ENCODE data around the gene SCO1.
"Not testable (repeated sequence)": the region's sequence is repeated elsewhere in the genome, so short reads cannot be mapped to it uniquely, and the experiment has no call there.

Gene SCO1

GRCh38 chr17:10724546-10725195, 27.3 kb upstream of the SCO1 start:
- no peak for DNase-seq

- no peak for DNase-seq
Observed at GRCh38 chr17:10718547-10718946, 21.2 kb upstream of the SCO1 start.

GRCh38 chr17:10716218-10716617, 18.9 kb upstream of the SCO1 start:
- no peak for DNase-seq

- no peak for DNase-seq
Observed at GRCh38 chr17:10713318-10713717, 16.0 kb upstream of the SCO1 start.

DNA sequence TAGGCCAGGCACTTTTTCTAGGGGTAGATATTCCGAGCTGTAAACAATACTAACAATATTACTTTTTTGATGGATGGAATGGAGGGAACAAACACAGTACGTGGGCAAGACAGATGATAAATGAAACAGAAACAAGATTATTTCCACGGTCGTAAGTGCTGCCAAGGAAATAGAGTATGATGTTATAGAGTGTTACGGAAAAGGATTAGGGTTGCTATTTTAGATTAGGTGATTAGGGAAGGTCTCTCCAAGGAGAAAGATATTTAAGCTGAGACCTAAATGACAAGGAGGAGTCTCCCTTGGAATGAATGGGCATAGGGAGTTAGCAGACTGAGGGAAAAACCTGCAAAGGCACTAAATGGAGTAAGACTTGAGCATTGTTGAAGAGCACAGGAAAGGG, 8.4 kb upstream of the SCO1 start:
- no peak for DNase-seq

DNA sequence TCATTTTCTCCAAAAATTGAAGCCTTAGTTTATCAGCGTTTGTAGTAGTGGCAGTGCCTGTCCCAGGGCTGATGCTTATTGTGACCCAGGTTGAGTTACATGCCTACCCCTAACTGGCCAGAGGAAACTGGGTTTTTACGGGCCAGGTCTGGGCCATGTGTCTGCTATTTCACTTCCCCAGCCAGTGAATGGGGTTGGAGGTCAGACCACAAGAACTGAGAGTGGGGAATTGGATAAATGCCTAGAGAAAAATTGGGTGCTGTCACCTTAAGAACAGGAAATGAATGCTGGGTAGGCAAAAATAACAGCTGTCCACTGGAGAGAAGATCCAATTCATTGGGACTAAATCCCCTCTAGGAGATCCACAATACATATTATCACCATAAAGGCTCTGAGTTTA, 5.2 kb upstream of the SCO1 start:
- no peak for DNase-seq

DNA sequence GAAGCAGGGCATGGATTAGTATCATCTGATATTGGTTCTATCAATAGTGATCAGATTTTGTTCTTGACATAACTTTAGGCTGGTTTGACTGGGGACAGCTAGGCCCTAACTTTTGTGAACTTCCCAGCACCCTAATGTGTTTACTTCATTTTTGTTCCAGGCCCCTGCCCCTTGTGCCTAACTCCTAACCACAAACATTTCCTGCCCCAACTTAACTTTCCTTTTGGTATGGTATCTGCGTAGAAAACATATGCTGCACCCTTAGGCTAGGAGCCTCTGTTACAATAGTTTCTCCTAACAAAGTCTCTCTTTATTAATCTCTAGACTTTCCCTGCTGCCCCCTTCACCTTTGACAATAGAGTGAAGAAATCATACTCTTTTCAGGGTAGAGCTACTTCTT, 2.5 kb upstream of the SCO1 start:
- no peak for DNase-seq

DNA sequence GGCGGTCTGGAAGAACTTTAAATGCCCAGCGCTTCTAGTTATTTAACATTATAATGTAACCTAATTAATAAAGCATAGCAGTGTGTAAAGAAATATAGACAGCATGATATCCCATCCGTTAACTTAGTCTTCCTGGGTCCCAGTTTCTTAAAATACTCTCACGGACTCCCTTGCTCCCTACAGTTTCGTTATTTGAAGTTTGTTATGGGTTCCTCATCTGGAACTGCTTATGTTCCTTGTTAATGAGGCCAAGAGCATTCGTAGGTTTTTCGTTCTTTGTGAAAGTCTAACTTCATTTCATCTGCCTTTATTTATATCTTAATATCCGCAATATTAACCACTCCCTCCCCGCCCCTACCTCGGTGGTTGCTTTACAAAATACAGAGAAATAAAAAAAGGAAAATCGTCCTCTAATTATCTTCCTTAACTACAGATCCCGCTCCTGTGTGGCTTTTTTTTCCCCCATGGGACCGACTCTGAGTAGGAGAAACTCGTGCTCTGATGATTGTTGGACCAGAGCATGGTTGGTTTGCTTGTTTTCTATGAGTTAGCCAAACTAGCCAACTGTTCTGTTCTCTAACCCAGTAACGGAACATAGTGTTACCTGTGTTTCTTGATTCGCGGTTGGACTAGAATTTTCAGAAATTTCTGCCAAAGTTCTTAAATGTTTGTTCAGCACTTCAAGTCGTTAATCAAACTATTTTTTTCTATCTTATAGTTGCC, 924 bp upstream of the SCO1 start:
- no peak for DNase-seq

GRCh38 chr17:10695875-10696407, 1.4 kb downstream of the SCO1 start:
- not testable (repeated sequence) for DNase-seq

- no peak for DNase-seq
Observed at GRCh38 chr17:10687499-10687898, 9.8 kb downstream of the SCO1 start.

DNA sequence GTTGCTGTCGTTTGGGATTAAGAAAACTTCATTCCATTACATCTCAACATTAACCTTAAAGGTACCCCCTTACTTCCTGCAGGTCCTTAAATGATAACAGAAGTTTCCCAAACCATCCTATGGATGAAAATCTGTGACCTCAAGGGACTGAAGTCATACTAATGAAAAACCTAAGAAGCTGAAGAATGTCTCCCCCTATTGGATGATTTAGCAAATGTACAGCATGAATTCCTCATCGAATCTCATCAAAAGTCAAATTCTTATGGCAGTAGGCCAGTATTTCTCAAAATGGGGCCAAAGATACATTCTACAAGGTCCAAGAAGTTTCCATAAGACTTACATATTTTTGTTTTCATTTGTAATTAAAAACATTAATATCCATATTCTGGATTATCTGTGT, 13.5 kb downstream of the SCO1 start:
- DNase-seq = no peak

GRCh38 chr17:10681866-10682446, 15.4 kb downstream of the SCO1 start:
- DNase-seq = no peak

DNA sequence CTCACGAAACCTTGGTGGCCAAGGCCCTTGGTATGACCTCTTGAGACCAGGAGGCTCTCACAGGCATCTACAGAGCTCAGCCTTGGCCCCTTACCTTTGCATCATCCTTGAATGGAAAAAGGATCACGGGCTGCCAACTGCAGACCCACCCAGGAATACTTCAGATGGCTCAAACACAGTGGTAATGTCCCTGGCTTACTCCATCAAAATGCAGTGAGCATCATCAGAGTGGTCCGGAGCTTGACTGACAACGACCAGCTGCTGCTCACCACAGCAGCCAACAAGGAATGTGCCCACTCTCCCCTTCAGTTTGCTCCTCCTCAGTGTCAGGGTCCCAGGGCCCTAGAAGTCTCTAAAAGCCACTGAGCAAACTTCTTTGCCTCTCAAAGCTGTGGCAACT, 22.6 kb downstream of the SCO1 start:
- no peak for DNase-seq

- no peak for DNase-seq
Observed at GRCh38 chr17:10673312-10673711, 24.0 kb downstream of the SCO1 start.

DNA sequence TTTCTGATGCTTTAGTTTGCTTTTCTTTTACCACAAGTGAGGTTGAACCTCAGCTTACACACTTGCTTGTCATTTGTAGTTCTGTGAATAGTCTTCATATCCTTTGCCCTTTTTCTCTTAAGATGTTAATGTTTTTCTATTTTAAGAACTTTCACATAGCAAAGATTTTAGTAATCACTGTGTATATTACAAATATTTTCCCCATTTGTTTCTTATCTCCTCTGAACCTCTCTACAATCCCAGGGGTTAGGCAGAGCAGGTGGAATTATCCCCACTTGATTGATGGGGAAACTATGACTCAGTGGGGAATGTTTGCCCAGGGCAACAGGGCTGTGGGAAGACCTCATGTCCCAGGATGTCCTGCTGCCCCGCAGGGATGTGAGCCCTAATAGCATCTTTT, 28.6 kb downstream of the SCO1 start:
- DNase-seq = no peak

DNA sequence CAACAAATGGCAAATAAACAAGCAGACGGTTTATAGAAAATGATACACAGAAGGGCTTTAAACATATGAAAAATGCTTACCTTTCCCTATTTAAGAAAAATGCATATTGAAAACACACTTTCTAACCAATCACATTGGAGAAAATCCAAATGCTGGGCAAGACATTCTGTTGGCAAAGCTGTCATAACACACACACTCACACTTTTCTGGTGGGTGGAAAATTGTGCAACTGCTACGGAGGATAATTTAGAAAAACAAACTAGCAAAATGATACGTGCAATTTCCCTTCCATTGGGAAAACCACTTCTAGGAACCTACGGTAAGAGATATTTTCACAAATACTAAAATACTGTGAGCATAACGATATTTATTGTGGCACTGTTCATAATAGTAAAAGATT, 30.4 kb downstream of the SCO1 start:
- DNase-seq = no peak

DNA sequence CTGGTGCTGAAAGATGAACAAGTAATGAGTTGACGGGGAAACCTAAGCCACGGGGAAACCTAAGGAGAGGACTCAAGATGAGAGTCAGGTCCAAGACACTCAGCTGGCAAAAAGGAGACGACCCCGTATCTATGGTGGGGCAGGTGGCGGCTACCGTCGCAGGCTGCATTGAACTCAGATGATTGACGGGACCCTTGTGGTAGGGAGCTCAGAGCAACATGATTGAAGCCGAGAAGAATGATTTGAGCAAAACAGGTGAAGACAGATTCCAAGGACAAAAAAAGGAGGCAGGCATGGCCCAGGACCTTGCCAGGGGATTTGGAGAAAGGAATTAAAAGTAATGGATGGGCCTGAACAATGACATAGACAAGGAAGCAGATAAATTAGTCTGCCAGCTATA, 32.8 kb downstream of the SCO1 start:
- DNase-seq = no peak

GRCh38 chr17:10663231-10663630, 34.1 kb downstream of the SCO1 start:
- DNase-seq = no peak

DNA sequence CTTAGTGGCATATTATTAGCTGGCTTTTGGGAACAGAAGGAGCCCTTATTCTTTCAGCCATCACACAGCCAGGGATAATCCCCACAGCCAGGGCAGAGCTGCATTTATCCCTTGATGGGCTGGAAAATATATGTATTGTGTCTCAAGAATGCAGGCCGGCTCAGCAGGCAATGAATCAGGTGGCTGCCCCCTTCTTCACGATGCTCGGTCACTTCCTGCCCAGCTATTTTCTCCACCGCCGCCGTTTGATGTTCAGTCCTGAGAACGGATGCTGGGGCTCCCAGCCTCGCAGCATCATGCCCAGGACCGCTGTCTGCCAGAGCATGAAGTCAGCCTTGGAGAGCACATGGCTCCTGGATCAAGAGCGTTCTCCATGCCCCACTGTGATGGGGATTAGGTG, 35.9 kb downstream of the SCO1 start:
- no peak for DNase-seq

- DNase-seq = no peak
Observed at GRCh38 chr17:10657879-10658278, 39.5 kb downstream of the SCO1 start.

- no peak for DNase-seq
Observed at GRCh38 chr17:10657148-10657547, 40.2 kb downstream of the SCO1 start, which contains the start of gene MYH3. MYH3 (minus strand) TSS chr17:10657309; CDS start chr17:10655064, 2,245 bp downstream.

DNA sequence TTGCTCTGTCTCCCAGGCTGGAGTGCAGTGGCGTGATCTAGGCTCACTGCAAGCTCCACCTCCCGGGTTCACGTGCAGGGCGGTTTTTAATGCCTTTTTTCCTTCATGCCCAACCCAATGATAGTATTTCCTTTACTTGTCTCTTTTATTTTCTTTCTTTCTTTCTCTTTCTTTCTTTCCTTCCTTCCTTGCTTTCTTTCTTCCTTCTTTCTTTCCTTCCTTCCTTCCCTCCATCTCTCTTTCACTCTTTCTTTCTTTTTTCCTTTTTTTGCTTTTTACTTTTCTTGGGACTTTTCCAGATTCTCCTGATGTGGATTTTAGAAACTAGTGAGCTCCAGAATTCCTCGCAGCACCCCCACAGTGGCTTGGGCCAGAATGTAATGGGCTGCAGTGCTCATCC, 43.3 kb downstream of the SCO1 start:
- no peak for DNase-seq

GRCh38 chr17:10652984-10653659, 44.2 kb downstream of the SCO1 start:
- DNase-seq = no peak

GRCh38 chr17:10651927-10652326, 45.4 kb downstream of the SCO1 start:
- DNase-seq = no peak

Measured in activated naive CD4-positive, alpha-beta T cell treated with Interleukin-2 at 50 U/mL for 16 hours (primary cell).